SK-N-SH treated with all-trans-retinoic acid at 6 μM for 48 hours (cell line): ENCODE results near the gene LGALS7B.

Source experiments
- ARNTL ChIP-seq: fragments of 450-650 bp; formaldehyde crosslinking; IDR thresholded peaks from 2 replicates; pipeline ENCODE4 v1.5.0; 2020; ENCODE audit warnings: low read depth, mild to moderate bottlenecking, moderate library complexity, borderline replicate concordance
- ESRRG ChIP-seq: fragments of 250-450 bp; sonication (Bioruptor Pico); IDR thresholded peaks from 2 replicates; pipeline ENCODE4 v1.6.1; 2021; ENCODE audit warnings: mild to moderate bottlenecking
- PPARA ChIP-seq: fragments of 250-450 bp; sonication (Bioruptor Pico); IDR thresholded peaks from 2 replicates; pipeline ENCODE4 v1.5.0; 2020; ENCODE audit warnings: mild to moderate bottlenecking, borderline replicate concordance
- ZNF565 ChIP-seq: fragments of 450-650 bp; formaldehyde crosslinking; conservative IDR thresholded peaks from 2 replicates; pipeline ENCODE4 v1.5.0; 2020; ENCODE audit warnings: low read depth, mild to moderate bottlenecking, moderate library complexity

- TF ChIP-seq ARNTL (CRISPR knock-in tag) (no peak), PPARA (no peak), ESRRG (CRISPR knock-in tag) (no peak), ZNF565 (CRISPR knock-in tag) (no peak)
Measured at GRCh38 chr19:38813323-38813722, 24.3 kb downstream of the LGALS7B start.
